Measurements from ENCODE around the gene MMP8. TPM values are rescaled to one million over a fixed set of nuclear protein-coding genes. Genes with fewer than 3 reads are reported as not detected.
"Not testable (repeated sequence)": the region's sequence is repeated elsewhere in the genome, so short reads cannot be mapped to it uniquely, and the experiment has no call there.

The MMP8 gene
- total RNA-seq, 1 experiment from 2014 or later: not detected

GRCh38 chr11:102734650-102735049 lies 9.9 kb upstream of the MMP8 start:
- no peak for DNase-seq
- no peak overlapping the region for H3K4me3 ChIP-seq (ENCODE audit: insufficient read depth, low read depth, low read length)
- no peaks in the 10 kb centered on the region for H3K36me3 ChIP-seq (replicated peaks; ENCODE audit: control insufficient read depth, insufficient read depth, low read length)

GRCh38 chr11:102733232-102733875 lies 8.6 kb upstream of the MMP8 start:
- Histone ChIP-seq H3K27me3 (ENCODE audit: control insufficient read depth, insufficient read depth, low read length) (no peaks in the 10 kb centered on the region), H3K4me3 (ENCODE audit: insufficient read depth, low read depth, low read length) (no peak overlapping the region), H3K36me3 (replicated peaks; ENCODE audit: control insufficient read depth, insufficient read depth, low read length) (no peaks in the 10 kb centered on the region)
- peak; percentile 69 for DNase-seq

More at GRCh38 chr11:102734650-102735049, 9.9 kb upstream of the MMP8 start:
- H3K27me3 ChIP-seq (ENCODE audit: control insufficient read depth, insufficient read depth, low read length): no peaks in the 10 kb centered on the region

GRCh38 chr11:102730944-102731343 lies 6.2 kb upstream of the MMP8 start:
- not testable (repeated sequence) for DNase-seq; H3K27me3 ChIP-seq (ENCODE audit: control insufficient read depth, insufficient read depth, low read length); H3K4me3 ChIP-seq (ENCODE audit: insufficient read depth, low read depth, low read length); H3K36me3 ChIP-seq (replicated peaks; ENCODE audit: control insufficient read depth, insufficient read depth, low read length)

DNA sequence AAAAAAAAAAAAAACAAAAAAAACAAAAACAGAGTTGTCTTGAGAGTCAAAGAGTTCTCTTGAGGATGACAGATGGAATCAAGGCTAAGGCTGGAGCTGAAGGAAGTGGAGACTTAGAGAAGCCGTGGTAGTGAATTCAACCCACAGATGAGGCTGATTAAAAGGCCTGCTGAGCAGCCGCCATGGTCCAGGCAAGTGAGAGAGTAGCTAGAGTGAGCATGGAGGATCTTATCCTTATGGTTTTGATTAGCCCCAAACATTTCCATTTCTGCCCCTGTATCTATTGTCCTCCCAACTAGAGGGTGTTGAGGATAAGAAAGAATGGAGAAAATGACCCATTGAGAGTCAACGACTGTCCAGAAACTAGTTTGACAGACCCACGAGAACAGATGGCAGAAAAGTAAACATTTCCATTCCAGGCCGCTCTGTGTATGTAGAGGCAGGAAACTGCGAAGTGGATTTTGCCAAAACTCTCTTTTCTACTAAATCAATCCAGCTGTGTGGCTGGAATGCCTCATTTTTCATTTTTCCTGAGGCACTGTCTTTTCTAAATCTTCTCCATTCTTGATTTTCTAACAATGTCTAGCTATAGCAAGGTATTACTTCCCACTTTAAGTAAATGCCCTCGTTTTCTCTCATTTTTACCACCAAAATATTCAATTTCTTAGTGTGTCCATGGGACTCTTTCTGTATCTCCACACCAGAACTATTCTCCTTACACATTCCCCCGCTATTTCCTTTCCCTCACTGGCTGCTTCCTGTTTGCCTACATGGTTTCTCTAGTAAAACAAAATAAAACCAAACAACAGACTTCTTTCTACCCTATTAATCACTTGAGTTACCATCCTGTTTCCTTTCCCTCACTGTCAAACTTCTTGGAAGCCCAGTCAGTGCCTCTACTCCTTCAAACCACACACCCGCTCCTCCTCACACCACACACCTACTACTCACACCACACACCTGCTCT lies 5.4 kb upstream of the MMP8 start:
- Histone ChIP-seq H3K4me3 (ENCODE audit: insufficient read depth, low read depth, low read length) (no peak overlapping the region), H3K27me3 (ENCODE audit: control insufficient read depth, insufficient read depth, low read length) (no peaks in the 10 kb centered on the region), H3K36me3 (replicated peaks; ENCODE audit: control insufficient read depth, insufficient read depth, low read length) (no peaks in the 10 kb centered on the region)
- no peak for DNase-seq

GRCh38 chr11:102727890-102728289 lies 3.1 kb upstream of the MMP8 start:
- H3K4me3 ChIP-seq (ENCODE audit: insufficient read depth, low read depth, low read length): no peak overlapping the region
- no peaks in the 10 kb centered on the region for H3K36me3 ChIP-seq (replicated peaks; ENCODE audit: control insufficient read depth, insufficient read depth, low read length)
- DNase-seq: no peak
- H3K27me3 ChIP-seq (ENCODE audit: control insufficient read depth, insufficient read depth, low read length): no peaks in the 10 kb centered on the region

- Histone ChIP-seq H3K27me3 (ENCODE audit: control insufficient read depth, insufficient read depth, low read length) (no peaks in the 10 kb centered on the region), H3K36me3 (replicated peaks; ENCODE audit: control insufficient read depth, insufficient read depth, low read length) (no peaks in the 10 kb centered on the region), H3K4me3 (ENCODE audit: insufficient read depth, low read depth, low read length) (no peak overlapping the region)
- no peak for DNase-seq
Observed at GRCh38 chr11:102722821-102723220, 1.9 kb downstream of the MMP8 start.

DNA sequence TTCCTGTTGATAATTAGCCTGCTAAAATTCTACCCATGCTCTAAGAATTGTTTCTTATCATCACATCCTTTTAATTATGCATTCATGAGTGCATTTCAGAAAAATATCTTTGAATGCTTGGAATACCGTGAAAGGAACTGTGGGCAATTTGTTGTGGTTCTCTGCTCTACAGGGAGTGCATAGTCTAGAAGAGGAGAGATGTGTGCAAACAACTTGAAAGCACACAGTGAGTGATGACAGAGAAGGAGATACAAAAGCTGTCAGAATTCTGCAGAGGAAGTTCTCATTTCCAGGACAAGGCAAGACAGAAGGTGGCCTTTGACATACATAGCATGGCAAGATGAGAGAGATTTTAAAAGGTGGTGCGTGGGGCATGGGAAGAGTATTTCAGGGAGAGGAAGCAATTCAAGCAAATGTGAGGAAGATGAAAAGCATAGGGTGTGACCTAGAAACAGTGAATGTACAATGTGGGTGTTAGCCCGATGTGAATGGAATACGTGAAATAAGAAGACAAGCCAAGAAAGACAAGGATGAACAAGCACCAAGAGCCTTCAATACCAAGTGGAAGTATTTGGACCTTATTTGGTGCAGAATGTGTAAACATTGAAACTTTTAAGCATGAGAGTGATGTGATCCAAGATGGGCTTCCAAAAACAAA lies 5.0 kb downstream of the MMP8 start:
- DNase-seq: no peak
- no peaks in the 10 kb centered on the region for H3K27me3 ChIP-seq (ENCODE audit: control insufficient read depth, insufficient read depth, low read length)
- no peak overlapping the region for H3K4me3 ChIP-seq (ENCODE audit: insufficient read depth, low read depth, low read length)
- no peaks in the 10 kb centered on the region for H3K36me3 ChIP-seq (replicated peaks; ENCODE audit: control insufficient read depth, insufficient read depth, low read length)

DNA sequence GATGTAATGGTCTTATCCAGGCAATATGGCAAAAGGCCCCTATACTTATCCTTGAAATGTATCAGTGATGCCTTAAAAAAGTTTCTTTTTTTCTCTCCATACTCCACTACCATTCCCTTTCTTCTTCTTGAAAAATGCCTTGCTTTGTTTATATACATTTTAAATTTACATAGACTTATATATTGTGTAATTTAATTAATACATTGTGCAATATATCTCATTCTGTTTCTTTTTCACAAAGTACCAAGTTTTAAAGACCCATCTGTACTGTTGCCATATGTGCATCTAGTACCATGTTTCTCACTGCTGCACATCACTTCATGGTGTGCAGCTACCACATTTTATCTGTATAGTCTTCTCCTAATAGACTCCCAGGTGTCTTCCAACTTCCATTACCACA lies 7.5 kb downstream of the MMP8 start:
- no peak for DNase-seq
- no peaks in the 10 kb centered on the region for H3K27me3 ChIP-seq (ENCODE audit: control insufficient read depth, insufficient read depth, low read length)

DNA sequence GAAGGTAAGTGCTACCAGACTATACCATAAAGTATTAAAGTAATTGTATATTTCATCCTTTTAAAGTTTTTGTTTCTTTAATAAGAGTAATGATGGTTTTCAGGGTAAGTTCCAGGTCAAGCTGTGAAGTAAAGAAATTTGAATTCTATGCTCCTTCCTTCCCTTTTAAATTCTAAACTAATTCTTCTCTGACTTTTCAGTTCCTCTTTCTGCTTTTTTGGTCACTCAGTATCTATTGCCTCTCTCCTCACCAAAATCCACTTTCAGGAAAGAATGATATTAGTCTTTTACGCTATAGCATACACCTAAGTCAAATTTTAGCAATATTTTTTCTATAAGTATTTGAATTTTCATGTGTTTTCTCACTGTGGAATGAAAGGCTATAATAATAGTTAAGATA lies 8.2 kb downstream of the MMP8 start:
- H3K4me3 ChIP-seq (ENCODE audit: insufficient read depth, low read depth, low read length): no peak overlapping the region
- no peak for DNase-seq
- no peaks in the 10 kb centered on the region for H3K27me3 ChIP-seq (ENCODE audit: control insufficient read depth, insufficient read depth, low read length)

More for the DNA sequence above, 7.5 kb downstream of the MMP8 start:
- Histone ChIP-seq H3K4me3 (ENCODE audit: insufficient read depth, low read depth, low read length) (no peak overlapping the region), H3K36me3 (replicated peaks; ENCODE audit: control insufficient read depth, insufficient read depth, low read length) (no peaks in the 10 kb centered on the region)

GRCh38 chr11:102712137-102712536 lies 12.6 kb downstream of the MMP8 start:
- Histone ChIP-seq H3K27me3 (ENCODE audit: control insufficient read depth, insufficient read depth, low read length) (no peaks in the 10 kb centered on the region), H3K4me3 (ENCODE audit: insufficient read depth, low read depth, low read length) (no peak overlapping the region), H3K36me3 (replicated peaks; ENCODE audit: control insufficient read depth, insufficient read depth, low read length) (no peaks in the 10 kb centered on the region)
- DNase-seq: no peak

More for the DNA sequence above, 8.2 kb downstream of the MMP8 start:
- no peaks in the 10 kb centered on the region for H3K36me3 ChIP-seq (replicated peaks; ENCODE audit: control insufficient read depth, insufficient read depth, low read length)

DNA sequence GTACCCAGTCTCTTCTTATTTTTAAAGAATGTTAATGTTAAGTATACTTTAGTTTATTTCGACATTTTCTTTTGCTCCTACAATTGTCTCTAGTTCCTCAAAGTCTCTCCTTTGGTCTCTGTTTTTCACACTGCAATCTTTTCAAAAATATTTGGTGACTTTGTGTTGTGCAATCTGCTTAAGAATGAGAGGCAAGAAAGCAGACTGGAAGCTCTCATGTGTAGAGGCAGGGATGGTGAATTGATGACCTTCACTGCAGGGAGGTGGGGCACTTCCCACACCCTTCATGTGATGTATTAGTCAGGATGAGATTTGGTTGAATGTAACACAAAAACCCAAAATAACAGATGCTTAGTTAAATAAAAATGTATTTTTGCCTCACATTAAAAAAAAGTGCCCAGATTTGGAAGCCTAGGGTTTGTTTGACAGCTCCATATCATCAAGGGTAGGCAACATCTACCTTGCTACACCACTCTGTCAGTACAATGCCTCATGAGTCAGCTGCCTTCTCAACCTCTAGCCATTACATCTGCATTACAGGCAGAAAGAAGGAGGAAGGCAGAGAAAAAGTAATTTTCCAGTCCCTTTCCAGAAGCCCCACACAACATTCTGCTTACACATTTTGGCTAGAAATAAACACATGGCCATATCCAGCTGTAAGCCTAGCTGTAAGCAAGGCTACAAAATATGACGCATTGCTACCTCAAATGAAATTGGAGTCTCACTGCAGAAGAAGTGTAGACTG lies 15.4 kb downstream of the MMP8 start:
- no peak for DNase-seq
- H3K27me3 ChIP-seq (ENCODE audit: control insufficient read depth, insufficient read depth, low read length): no peaks in the 10 kb centered on the region
- no peak overlapping the region for H3K4me3 ChIP-seq (ENCODE audit: insufficient read depth, low read depth, low read length)
- no peaks in the 10 kb centered on the region for H3K36me3 ChIP-seq (replicated peaks; ENCODE audit: control insufficient read depth, insufficient read depth, low read length)

DNA sequence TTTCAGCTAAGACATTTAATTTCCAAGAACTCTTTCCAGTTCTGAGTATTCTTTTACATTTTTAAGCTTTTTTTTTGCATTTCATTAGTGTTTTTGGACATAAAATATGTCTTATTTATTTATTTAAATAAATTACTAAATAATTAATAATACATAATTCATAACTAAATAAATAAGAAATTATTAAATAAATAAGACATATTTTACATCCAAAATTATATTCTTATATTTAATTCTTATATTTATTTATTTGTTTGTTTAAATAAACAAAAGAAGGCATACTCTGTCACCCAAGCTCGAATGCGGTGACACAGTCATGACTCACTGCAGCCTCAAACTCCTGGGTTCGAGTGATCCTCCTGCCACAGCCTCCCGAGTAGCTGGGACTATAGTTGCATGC lies 16.1 kb downstream of the MMP8 start:
- no peaks in the 10 kb centered on the region for H3K36me3 ChIP-seq (replicated peaks; ENCODE audit: control insufficient read depth, insufficient read depth, low read length)
- no peak for DNase-seq
- H3K4me3 ChIP-seq (ENCODE audit: insufficient read depth, low read depth, low read length): no peak overlapping the region
- H3K27me3 ChIP-seq (ENCODE audit: control insufficient read depth, insufficient read depth, low read length): no peaks in the 10 kb centered on the region

DNA sequence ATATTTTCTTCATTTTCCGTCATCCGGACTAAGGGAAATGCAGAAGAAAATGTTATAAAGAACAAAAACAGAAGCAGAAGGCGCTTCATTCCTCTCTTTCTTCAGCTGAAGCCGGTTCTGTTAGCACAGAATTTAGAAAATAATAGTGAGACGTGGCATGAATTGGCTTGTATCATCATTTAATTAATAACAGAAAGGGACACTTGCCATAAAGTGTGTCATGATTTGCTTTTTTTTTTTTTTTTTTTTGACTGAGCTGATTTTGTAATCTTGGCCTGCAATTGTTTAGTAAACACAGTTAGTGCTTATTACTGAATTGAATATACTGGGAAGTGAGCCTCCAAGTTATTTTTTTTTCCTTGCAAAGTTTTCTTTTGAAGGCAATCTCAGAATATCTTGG lies 19.1 kb downstream of the MMP8 start, which contains the start of gene MMP27:
Gene MMP27 (minus strand): TSS at position 144 of the 400 bp plus-strand sequence. CDS start 55 bp downstream, at position 89.
- no peaks in the 10 kb centered on the region for H3K27me3 ChIP-seq (ENCODE audit: control insufficient read depth, insufficient read depth, low read length)
- H3K36me3 ChIP-seq (replicated peaks; ENCODE audit: control insufficient read depth, insufficient read depth, low read length): no peaks in the 10 kb centered on the region
- DNase-seq: no peak
- H3K4me3 ChIP-seq (ENCODE audit: insufficient read depth, low read depth, low read length): no peak within 1 kb of the TSS

- no peak overlapping the region for H3K4me3 ChIP-seq (ENCODE audit: insufficient read depth, low read depth, low read length)
- DNase-seq: no peak
- H3K36me3 ChIP-seq (replicated peaks; ENCODE audit: control insufficient read depth, insufficient read depth, low read length): no peaks in the 10 kb centered on the region
- H3K27me3 ChIP-seq (ENCODE audit: control insufficient read depth, insufficient read depth, low read length): no peaks in the 10 kb centered on the region
Observed at GRCh38 chr11:102704841-102705240, 19.9 kb downstream of the MMP8 start.

All from H7 (cell line).